C4-2B (cell line): Measurements from ENCODE around the gene KRT7.

Source experiments
- CTCF ChIP-seq: fragments of 450-650 bp; conservative IDR thresholded peaks from 2 replicates; pipeline ENCODE4 v1.5.1; 2017; ENCODE audit warnings: mild to moderate bottlenecking
- ZFX ChIP-seq: fragments of 450-650 bp; IDR thresholded peaks from 2 replicates; pipeline ENCODE4 v1.6.1; 2017

DNA sequence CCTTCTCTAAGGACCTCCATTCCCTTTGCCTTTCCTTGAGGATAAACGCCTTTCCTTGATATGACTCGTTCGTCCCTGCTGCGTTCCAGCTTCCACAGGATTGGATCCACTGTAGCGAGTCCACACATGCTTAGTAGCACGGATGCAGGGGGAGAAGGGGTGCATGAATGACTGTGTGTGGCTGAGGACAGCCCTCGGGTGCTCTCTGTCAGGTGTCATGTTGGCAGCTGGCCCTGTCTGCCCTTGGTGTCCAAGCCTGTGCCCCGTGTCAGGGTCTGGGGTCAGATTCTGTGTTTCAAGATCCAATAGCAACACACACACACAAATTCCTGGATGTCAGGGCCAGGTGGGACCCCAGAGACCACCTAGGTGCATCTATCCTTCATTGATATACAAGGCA is 23.7 kb upstream of the KRT7 start:
- no peak for TF ChIP-seq CTCF
- TF ChIP-seq ZFX = no peak
